Measurements from ENCODE around the gene CRTC3.

- TF ChIP-seq SUZ12 (IDR thresholded peaks at IDR 0.05; ENCODE audit: extremely low read depth, insufficient read depth, insufficient read length) (no peak), ZNF274 (IDR thresholded peaks at IDR 0.05; ENCODE audit: low read depth, low read length) (no peak)
Observed at GRCh38 chr15:90547540-90547939, 17.8 kb downstream of the CRTC3 start.

All from NT2/D1 (cell line).